DMS153 treated with DMSO at 0.1 percent for 48 hours (cell line): ENCODE data around the gene SIRPA.

Source experiments
- DNase-seq: peaks from one replicate; lab custom pipeline; 2025; ENCODE audit not compliant: unreplicated experiment; lab: John Stamatoyannopoulos, UW

Gene SIRPA

DNA sequence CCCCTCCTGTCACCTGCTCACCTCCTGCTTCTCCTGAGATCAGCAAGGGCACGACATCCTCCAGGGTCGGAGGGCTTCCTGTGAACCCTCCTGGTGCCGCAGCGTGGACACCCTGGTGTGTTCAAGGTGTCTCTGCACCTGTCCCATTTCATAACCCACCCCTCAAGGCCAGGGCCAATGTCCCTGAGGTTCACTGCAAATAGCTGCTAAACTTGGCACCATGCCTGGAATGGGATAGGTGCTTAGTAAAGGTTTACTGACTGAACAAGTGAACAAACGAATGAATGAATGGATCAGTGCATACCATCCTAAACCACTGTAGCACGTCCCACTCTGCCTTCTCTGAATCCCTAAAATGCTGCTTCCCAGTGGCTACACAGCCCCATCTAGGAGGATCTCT is 35.0 kb downstream of the SIRPA start:
- no peak for DNase-seq

DNA sequence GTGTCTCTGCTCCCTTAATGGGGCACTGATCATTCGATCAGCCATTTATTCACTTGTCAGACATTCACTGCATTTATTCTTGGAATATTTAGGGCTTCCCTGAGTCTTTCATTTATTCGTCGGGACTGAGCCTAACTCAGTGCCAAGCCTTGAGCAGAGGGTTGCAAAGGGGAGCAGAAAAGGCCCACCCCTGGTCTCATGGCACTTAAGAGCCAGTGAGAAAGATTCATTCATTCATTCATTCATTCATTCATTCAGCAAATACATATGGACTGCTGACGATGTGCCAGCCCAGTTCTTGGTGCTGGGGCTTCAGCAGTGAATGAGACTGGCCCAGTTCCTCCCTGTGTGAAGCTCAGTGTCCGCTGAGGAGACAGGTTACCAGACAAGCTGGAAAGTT is 36.6 kb downstream of the SIRPA start:
- no peak for DNase-seq

DNA sequence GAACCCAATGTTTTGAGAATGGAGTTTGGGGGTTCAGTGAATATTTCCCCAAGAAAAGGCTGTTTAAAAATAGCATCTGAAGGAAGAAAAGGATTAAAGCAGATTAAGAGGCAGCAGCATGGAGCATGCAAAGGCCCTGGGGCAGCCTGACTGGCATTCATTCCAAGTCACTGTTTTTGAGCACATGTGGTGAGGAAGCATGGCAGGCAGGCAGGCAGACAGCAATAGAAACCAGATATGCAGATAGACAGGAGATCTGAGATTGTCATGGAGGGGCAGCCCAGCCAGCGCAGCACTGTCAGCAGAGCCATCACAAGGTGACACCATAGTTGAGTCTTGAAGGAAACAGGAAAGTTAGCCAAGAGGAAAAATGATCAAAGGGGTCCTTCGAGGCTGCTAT is 37.8 kb downstream of the SIRPA start:
- no peak for DNase-seq

DNA sequence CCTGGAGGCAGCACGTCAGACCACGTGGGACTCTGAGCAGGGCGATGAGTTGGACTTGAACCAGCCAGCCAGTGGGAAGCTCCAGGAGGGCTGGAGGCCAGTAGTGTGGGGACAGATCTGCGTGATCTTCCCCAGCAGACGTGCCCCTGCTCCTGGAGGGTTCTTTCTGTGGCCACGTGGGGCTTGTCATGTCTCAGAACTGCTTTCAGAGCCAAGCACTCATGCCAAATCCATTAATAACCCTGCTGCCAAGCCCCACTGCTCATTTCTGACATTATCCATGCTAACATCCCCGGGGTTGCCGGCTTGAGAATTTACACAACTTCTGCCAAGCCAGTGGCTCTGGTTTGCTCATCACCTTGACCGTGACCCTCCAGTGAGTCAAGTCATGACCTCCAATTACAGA is 38.3 kb downstream of the SIRPA start:
- DNase-seq = no peak

DNA sequence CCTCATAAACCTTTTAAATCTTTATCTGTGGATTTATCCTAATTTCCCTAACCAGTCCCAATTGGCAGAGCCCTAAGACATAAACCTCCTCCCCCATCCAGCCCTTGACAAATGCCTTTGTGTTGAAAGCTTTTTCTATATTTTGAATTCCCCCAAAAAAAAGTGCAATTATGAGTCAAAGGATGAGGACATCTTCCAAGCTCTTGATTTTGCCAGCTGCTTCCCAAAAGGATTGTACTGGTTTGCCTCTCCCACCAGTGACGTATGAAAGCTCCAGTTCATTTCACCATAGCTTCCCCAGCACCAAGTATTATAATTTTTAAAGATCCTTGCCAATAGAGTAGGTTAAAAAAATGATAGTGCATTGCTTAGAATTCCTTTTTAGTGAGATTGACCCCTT is 38.9 kb downstream of the SIRPA start:
- no peak for DNase-seq

DNA sequence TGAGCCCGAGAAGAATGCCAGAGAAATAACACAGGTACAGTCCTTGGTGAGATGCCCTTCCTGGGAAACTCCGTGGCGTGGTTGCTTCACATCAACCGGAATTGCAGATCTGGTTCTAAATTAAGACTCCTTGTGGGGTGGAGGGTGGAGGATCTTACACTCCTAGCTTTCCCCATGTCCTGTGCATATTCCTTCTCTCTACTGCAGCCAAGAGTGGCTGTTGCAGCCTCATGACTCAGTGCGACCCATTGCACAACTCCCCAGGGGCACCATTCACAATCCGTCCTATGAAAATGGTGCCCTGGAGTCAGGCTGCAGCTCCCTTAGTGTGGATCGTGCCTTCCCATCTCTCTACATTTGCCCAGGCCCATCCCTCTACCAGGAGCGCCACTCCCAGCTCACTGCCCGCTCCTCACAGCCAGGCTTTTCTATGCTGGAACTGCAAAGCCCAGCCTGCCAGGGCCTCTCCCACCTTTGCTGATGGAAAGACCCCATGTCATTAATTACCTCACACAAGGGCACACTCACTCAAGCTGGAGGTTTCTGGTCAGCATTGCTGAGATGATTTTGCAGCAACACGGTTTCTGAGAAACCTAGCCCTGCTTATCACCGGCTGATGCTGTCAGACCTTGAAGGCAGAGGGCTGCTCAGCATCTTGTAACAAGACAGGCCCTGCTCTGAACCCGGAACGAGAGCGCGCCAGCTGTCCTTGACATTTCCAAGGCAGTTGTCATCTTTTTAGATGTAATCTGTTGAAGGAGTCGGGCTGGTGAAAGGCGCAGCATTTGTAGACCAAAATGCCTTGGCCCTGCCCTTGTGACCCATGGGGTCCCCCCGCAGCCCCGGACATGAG is 39.7 kb downstream of the SIRPA start:
- no peak for DNase-seq

DNA sequence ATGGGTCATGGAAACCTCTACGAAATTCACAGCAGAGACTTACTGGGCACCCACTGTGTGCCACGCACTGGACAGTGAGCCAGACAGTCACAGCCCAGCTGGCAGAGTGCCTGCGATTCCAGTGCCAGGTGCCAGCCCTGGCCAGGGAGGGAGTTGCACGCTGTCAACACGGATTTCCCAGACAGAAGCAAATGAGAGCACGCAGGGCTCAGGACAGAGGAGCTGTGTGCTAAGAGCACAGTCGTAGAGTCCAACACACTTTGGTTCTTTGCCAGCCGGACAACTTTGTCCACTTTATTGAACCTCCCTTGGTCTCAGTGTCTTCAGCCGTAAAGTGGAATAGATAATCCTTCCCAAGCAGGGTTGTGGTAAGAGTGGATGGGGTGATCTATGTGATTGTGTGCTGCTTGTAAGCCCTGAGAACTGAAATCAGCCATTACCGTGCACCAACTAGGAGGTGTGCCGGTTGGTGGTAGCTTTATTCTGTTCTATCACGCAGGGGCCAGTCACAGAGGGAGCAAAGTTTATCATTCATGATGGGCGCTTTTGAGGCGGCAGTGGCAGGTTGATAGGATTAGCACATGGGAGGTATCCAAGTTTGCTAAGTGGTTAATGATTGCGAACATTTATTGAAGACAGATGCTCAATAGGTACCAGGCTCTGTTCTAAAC is 40.6 kb downstream of the SIRPA start:
- DNase-seq = peak; percentile 15

DNA sequence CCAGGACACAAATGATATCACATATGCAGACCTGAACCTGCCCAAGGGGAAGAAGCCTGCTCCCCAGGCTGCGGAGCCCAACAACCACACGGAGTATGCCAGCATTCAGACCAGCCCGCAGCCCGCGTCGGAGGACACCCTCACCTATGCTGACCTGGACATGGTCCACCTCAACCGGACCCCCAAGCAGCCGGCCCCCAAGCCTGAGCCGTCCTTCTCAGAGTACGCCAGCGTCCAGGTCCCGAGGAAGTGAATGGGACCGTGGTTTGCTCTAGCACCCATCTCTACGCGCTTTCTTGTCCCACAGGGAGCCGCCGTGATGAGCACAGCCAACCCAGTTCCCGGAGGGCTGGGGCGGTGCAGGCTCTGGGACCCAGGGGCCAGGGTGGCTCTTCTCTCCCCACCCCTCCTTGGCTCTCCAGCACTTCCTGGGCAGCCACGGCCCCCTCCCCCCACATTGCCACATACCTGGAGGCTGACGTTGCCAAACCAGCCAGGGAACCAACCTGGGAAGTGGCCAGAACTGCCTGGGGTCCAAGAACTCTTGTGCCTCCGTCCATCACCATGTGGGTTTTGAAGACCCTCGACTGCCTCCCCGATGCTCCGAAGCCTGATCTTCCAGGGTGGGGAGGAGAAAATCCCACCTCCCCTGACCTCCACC is 42.2 kb downstream of the SIRPA start:
- no peak for DNase-seq

DNA sequence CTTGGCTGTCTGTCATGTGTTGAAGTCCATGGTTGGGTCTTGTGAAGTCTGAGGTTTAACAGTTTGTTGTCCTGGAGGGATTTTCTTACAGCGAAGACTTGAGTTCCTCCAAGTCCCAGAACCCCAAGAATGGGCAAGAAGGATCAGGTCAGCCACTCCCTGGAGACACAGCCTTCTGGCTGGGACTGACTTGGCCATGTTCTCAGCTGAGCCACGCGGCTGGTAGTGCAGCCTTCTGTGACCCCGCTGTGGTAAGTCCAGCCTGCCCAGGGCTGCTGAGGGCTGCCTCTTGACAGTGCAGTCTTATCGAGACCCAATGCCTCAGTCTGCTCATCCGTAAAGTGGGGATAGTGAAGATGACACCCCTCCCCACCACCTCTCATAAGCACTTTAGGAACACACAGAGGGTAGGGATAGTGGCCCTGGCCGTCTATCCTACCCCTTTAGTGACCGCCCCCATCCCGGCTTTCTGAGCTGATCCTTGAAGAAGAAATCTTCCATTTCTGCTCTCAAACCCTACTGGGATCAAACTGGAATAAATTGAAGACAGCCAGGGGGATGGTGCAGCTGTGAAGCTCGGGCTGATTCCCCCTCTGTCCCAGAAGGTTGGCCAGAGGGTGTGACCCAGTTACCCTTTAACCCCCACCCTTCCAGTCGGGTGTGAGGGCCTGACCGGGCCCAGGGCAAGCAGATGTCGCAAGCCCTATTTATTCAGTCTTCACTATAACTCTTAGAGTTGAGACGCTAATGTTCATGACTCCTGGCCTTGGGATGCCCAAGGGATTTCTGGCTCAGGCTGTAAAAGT is 43.5 kb downstream of the SIRPA start:
- DNase-seq = no peak

DNA sequence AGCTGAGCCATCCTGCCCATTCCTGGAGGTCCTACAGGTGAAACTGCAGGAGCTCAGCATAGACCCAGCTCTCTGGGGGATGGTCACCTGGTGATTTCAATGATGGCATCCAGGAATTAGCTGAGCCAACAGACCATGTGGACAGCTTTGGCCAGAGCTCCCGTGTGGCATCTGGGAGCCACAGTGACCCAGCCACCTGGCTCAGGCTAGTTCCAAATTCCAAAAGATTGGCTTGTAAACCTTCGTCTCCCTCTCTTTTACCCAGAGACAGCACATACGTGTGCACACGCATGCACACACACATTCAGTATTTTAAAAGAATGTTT is 44.0 kb downstream of the SIRPA start:
- DNase-seq = no peak

DNA sequence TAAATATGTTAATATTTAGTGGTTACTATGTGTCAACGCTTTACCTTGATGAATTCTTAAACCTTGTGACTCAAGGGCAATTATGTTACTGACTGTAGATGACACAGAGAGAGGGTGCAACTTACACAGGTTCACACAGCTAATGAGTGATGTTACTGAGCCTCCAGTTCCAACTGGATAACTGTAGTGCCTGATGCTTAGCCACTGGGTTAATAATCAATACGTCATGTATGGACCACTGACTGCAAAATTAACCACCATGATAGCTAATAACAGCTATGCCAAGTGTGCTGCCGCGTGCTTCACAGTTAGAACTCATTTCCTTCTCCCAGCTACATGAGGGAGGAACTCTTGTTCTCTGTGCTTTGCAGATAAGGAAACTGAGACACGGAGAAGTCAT is 45.4 kb downstream of the SIRPA start:
- no peak for DNase-seq

DNA sequence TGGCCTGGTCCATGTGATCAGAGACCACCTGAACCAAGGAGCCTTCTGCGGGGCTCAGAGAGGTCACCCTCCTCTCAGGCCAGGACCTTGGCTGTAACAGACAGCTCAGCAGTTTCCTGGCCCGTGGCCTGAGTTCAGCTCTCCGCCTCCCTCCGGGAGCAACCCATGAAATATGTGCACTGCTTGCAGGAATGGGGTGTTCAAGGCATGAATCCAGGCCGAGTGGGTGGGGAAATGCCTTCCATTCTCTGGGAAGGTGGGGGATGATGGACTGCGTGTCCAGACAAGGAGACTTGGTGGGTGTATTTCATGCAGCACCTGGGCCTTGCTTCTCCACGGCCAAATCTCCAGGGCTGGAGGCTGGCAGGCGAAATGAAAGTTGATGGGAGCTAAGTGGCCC is 46.0 kb downstream of the SIRPA start:
- DNase-seq = no peak

DNA sequence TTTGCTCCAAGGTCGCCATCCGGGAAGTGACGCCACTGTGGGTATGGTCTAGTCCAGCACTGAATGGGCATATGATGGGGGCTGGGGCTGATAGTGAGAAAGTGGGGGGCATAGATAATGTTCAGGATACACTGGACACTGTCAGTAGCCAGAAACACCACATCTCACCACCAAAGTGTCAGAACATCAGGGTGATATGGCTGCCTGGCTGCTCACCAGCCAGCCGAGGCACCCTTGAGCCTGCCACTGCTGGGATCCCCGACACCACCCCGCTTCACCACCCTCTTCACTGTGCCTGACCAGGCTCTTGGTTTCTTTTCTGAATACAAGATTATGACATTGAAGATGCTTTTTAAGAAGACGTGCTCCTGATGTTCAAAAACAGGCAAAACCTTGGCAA is 46.9 kb downstream of the SIRPA start:
- no peak for DNase-seq

DNA sequence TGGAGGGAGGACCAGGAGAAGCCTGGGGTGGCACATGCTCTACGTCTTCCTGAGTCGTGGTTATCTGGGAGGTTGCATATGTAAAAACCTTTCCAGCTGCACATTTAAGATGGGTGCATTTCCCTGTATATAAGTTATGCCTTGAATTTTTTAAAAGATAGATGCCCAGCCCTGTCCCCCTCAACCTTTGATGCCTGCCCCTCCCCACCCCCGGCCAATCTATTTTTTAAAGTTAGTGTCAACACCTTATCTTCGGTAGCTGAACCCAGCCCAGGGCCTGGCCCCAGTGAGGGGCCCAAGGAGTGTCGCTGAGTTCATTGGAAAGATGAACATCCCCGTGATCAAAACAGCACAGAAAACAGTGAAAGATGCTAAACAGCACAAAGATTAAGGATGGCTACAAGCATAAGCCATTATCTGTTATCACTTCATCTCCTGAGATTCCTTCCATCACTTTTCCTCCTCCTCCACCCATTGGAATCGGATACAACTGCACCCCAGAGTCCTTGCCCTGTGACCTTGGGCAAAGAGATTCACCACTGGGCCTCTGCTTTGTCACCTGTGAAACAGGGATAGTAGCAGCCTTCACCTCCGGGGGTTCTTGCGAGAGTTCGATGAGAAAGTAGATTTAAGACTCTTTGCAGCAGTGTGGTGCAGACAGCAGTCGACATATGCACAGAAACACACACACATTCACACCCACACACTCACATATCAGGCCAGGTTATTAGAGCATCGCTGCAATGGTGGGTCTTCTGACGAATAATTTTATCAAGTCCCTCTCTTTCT is 47.5 kb downstream of the SIRPA start:
- DNase-seq = no peak

DNA sequence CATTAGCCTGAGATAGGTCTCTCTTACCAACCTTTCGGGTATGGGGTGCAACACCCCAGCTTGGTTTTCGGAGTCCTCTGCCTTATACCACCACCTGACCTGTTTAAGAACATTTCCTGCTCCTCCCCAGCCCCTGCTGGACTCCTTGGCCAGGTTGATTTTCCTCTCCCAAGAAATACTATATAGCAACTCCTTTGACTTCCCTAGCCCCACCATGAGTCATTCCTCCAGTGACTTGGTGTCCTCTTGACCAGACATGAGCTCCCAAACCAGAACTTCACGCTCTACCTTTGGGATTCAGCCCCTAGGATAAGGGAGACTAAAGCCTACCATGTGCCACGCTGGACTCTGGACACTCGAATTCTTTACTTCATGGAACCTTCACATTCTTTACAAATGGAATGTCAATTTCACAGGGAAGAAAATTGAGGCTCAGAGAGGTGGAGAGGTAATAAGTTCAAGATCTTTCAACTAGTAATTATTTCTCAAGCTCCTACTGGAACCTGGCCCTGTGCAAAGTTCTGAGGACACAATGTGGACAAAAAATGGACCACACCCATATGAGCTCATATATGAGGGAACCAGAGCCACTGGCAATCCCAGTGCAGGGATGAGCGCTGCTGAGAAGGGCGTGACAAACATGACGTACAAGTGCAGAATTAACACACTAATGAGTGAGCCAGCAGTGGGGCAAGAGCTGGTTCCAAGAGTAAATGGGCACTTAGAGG is 48.2 kb downstream of the SIRPA start:
- no peak for DNase-seq

DNA sequence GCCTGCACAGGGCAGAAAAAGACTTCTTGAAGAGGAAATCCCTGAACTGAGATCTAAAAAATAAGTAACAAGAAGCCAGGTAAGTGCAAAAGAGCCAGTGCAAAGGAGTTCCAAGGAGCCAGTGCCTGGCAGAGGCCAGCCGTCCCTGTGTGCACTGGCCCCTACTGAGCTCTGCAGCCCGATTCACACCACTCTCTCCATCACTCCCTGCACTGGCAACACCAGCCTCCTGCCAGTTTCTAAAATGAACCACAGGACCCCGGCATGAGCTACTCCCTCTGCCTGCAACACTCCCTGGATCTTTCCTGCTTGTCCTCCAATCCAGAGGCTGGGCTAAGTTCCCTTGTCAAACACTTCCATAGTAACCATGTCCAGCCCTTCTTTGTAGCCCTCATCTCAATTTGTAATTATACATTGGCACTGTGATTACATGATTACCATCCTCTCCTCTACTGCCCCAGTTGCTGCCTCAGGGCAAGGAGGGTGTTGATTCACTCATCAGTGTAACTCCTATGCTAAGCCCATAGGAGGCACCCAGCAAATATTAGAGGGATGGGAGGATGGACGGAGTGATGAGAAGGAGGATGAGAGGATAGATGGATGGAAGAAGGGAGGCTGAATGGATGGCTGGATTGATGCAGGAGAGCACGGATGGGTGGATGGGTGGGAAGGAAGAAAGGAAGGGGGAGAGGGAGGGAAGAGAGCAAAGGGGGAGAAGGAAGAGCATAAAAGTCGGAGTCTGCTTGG is 49.3 kb downstream of the SIRPA start:
- DNase-seq = no peak

DNA sequence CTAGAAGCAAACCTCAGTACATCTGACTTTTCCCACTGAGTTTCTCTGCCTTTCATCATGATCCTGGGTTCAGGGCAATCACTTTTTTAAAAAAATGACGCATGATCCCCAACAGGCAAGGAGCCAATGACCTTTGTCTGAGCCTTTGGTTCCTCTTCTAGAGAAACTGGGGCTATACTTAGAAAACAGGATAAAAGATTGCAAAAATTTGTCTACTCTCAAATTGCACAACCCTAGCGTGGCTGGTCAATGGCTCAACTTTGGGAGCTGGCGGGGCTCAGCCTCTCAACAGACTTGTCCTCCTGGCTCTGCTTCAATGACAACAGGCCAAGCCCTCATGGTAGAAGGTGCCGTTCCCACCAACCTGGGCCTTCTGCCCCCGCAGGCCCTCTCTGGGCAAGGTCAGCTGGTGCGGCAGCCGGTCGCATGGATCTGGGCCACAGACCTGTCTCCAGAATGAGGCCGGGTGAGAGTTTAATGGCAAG is 50.0 kb downstream of the SIRPA start:
- DNase-seq = no peak

DNA sequence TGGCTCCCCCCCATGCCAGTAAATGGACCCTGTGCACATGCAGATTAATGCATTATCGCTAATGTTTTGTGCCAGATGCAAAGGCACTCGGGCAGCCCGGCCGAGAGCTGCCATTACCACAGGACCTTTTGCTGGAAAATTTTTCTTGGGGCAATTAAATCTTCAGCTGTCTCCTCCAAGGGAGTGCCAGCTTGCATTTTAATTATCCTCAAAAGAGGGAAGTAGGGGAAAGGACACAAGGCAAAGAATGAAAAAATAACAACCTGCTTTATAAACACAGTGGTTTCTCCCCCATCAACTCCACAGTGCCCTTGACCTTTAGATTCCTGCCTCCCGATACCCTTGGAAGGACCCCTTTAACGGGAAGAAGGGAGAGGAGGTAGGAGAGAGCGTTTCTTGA is 50.5 kb downstream of the SIRPA start:
- DNase-seq = no peak

DNA sequence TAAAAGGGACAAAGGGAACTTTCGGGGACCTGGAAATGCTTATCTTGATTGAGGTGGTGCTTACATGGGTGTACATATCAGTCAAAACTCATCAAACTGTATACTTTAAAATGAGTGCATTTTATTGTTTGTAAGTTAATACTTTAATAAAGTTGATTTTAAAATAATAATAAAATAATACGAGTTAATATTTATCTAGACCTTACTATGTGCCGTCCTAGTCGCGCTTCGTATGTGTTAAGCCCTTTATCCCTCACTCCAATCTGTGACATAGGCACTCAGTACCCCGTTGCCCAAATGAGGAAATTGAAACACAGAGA is 51.2 kb downstream of the SIRPA start:
- no peak for DNase-seq
